HEK293 (cell line): ENCODE results near the gene RAC2.

Source experiments
- ATF2 ChIP-seq: fragments of 450-650 bp; formaldehyde crosslinking; IDR thresholded peaks from 2 replicates; pipeline ENCODE4 v1.5.1; 2016; ENCODE audit warnings: missing biosample characterization, missing genetic modification characterization, low read depth
- PRDM4 ChIP-seq: fragments of 450-650 bp; formaldehyde crosslinking; IDR thresholded peaks from 2 replicates; pipeline ENCODE4 v1.5.1; 2017; ENCODE audit warnings: missing biosample characterization, missing genetic modification characterization
- REST ChIP-seq: fragments of 450-650 bp; formaldehyde crosslinking; IDR thresholded peaks from 2 replicates; pipeline ENCODE4 v1.5.1; 2016; ENCODE audit warnings: missing biosample characterization, missing genetic modification characterization
- ZNF239 ChIP-seq: fragments of 450-650 bp; formaldehyde crosslinking; IDR thresholded peaks from 2 replicates; pipeline ENCODE4 v1.5.1; 2016; ENCODE audit warnings: missing biosample characterization, missing genetic modification characterization
- ZNF324 ChIP-seq: fragments of 450-650 bp; formaldehyde crosslinking; IDR thresholded peaks from 2 replicates; pipeline ENCODE4 v1.5.1; 2016; ENCODE audit warnings: missing biosample characterization, missing genetic modification characterization
- TF ChIP-seq, protein P1 (sequence below): fragments of 450-650 bp; formaldehyde crosslinking; IDR thresholded peaks from 2 replicates; pipeline ENCODE4 v1.5.1; 2016; ENCODE audit warnings: missing biosample characterization, missing genetic modification characterization

DNA sequence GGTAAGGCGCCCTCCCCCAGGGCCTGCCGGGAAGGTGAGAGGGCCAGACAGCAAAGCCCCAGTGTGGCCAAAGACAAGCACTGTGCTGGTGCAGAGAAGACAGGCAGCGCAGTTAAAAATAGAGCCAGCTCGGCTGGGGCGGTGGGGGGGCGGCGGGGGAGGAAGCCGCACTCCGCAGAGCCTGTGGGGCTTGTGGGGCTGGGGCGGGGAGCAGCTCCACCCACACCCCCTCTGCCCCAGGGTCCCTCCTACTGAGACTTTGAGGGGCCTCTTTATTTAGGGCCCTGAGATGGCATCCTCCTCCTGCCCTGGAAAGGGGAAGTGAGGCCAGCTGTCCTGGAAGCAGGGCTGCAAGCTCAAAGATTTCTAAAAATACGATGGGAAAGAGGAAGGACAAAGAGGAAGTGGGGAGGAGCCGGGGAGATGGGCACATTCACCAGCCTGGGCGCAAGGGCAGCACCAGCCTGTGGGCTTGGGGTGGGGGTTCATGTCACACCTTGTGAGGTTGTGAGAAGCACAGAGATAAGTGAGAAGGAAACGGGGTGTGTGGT is 40.8 kb upstream of the RAC2 start:
- no peak for TF ChIP-seq ATF2 (tag by site-specific recombination)
- TF ChIP-seq REST (tag by site-specific recombination), result no peak
- TF ChIP-seq PRDM4 (tag by site-specific recombination), result no peak
- no peak for TF ChIP-seq ZNF324 (tag by site-specific recombination)
- TF ChIP-seq, protein P1, sequence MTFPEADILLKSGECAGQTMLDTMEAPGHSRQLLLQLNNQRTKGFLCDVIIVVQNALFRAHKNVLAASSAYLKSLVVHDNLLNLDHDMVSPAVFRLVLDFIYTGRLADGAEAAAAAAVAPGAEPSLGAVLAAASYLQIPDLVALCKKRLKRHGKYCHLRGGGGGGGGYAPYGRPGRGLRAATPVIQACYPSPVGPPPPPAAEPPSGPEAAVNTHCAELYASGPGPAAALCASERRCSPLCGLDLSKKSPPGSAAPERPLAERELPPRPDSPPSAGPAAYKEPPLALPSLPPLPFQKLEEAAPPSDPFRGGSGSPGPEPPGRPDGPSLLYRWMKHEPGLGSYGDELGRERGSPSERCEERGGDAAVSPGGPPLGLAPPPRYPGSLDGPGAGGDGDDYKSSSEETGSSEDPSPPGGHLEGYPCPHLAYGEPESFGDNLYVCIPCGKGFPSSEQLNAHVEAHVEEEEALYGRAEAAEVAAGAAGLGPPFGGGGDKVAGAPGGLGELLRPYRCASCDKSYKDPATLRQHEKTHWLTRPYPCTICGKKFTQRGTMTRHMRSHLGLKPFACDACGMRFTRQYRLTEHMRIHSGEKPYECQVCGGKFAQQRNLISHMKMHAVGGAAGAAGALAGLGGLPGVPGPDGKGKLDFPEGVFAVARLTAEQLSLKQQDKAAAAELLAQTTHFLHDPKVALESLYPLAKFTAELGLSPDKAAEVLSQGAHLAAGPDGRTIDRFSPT (tag by site-specific recombination), result no peak
- no peak for TF ChIP-seq ZNF239 (tag by site-specific recombination)
